ENCODE measurements around the gene ERC2. TPM values are rescaled to one million over a fixed set of nuclear protein-coding genes. Genes with fewer than 3 reads are reported as not detected.

Gene ERC2
- total and polyA plus RNA-seq, 12 donors, result 0.22 to 4.2 (median 1.7) TPM

GRCh38 chr3:55704521-55704920, 763.7 kb downstream of the ERC2 start:
- no peak overlapping the region for H3K27ac ChIP-seq
- TF ChIP-seq CTCF (IDR thresholded peaks at IDR 0.05), result no peak
- no peak for ATAC-seq
- intact Hi-C loops (cut with DNase I), result no loop called here
- H3K9me3 ChIP-seq, result no peaks in the 10 kb centered on the region
- H3K27me3 ChIP-seq, result peaks cover 0 to 9% (median 0%) of the 10 kb centered on the region in 7 donors
- peaks cover 0 to 13% (median 1%) of the 10 kb centered on the region in 9 donors for H3K4me1 ChIP-seq
- no peaks in the 10 kb centered on the region for H3K36me3 ChIP-seq
- no peak overlapping the region for H3K4me3 ChIP-seq
- no peak for DNase-seq
- 0% methylated on average over 1 of the region's 1 CpG for WGBS, 2 donors

GRCh38 chr3:55702822-55703221, 765.4 kb downstream of the ERC2 start:
- no peak for DNase-seq
- H3K27me3 ChIP-seq, result peaks cover 0 to 11% (median 0%) of the 10 kb centered on the region in 7 donors
- no peaks in the 10 kb centered on the region for H3K36me3 ChIP-seq
- H3K4me1 ChIP-seq, result peaks cover 0 to under 1% (median 0%) of the 10 kb centered on the region in 9 donors
- intact Hi-C loops (cut with DNase I), result no loop called here
- WGBS, 2 donors, result 92 to 94% methylated on average over 6 of the region's 6 CpGs
- ATAC-seq, result no peak
- TF ChIP-seq CTCF (IDR thresholded peaks at IDR 0.05), result no peak
- no peaks in the 10 kb centered on the region for H3K9me3 ChIP-seq
- H3K4me3 ChIP-seq, result no peak overlapping the region
- H3K27ac ChIP-seq, result no peak overlapping the region

GRCh38 chr3:55701997-55702396, 766.3 kb downstream of the ERC2 start:
- 51 to 57% methylated on average over 3 of the region's 3 CpGs for WGBS, 2 donors
- Histone ChIP-seq H3K27ac (no peak overlapping the region), H3K4me1 (no peaks in the 10 kb centered on the region), H3K36me3 (no peaks in the 10 kb centered on the region), H3K4me3 (no peak overlapping the region), H3K9me3 (no peaks in the 10 kb centered on the region), H3K27me3 (peaks cover 0 to 11% (median 3%) of the 10 kb centered on the region in 7 donors)
- DNase-seq, result no peak
- TF ChIP-seq CTCF (IDR thresholded peaks at IDR 0.05), result no peak
- no peak for ATAC-seq
- intact Hi-C loops (cut with DNase I), result no loop called here

- H3K27ac ChIP-seq, result no peak overlapping the region
- peaks cover 0 to 11% (median 3%) of the 10 kb centered on the region in 7 donors for H3K27me3 ChIP-seq
- H3K9me3 ChIP-seq, result no peaks in the 10 kb centered on the region
- no peak overlapping the region for H3K4me3 ChIP-seq
- no peaks in the 10 kb centered on the region for H3K36me3 ChIP-seq
- TF ChIP-seq CTCF (IDR thresholded peaks at IDR 0.05), result no peak
- intact Hi-C loops (cut with DNase I), result no loop called here
- H3K4me1 ChIP-seq, result no peaks in the 10 kb centered on the region
- WGBS, 2 donors, result 65 to 70% methylated on average over 6 of the region's 6 CpGs
- ATAC-seq, result no peak
- no peak for DNase-seq
Measured at GRCh38 chr3:55698831-55699230, 769.4 kb downstream of the ERC2 start.

Data from heart right ventricle (tissue), 16 donors.